ENCODE data around the gene PAPPA2.

PAPPA2 gene

GRCh38 chr1:176775378-176775777 is 312.4 kb downstream of the PAPPA2 start:
- Histone ChIP-seq H3K4me2 (ENCODE audit: low read length) (no peak overlapping the region), H2AFZ (no peak overlapping the region), H3K4me3 (ENCODE audit: low read depth, low read length) (no peak overlapping the region), H3K4me1 (no peaks in the 10 kb centered on the region), H3K79me2 (no peaks in the 10 kb centered on the region), H3K9me3 (ENCODE audit: control insufficient read depth, low read length) (no peaks in the 10 kb centered on the region), H3K27ac (no peak overlapping the region), H3K27me3 (ENCODE audit: control insufficient read depth, insufficient read depth, low read length) (no peaks in the 10 kb centered on the region), H3K36me3 (ENCODE audit: control insufficient read depth, insufficient read depth, low read length) (no peaks in the 10 kb centered on the region), H3K9ac (no peak overlapping the region)
- TF ChIP-seq, protein P1, sequence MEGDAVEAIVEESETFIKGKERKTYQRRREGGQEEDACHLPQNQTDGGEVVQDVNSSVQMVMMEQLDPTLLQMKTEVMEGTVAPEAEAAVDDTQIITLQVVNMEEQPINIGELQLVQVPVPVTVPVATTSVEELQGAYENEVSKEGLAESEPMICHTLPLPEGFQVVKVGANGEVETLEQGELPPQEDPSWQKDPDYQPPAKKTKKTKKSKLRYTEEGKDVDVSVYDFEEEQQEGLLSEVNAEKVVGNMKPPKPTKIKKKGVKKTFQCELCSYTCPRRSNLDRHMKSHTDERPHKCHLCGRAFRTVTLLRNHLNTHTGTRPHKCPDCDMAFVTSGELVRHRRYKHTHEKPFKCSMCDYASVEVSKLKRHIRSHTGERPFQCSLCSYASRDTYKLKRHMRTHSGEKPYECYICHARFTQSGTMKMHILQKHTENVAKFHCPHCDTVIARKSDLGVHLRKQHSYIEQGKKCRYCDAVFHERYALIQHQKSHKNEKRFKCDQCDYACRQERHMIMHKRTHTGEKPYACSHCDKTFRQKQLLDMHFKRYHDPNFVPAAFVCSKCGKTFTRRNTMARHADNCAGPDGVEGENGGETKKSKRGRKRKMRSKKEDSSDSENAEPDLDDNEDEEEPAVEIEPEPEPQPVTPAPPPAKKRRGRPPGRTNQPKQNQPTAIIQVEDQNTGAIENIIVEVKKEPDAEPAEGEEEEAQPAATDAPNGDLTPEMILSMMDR (IDR thresholded peaks at IDR 0.05), result no peak

DNA sequence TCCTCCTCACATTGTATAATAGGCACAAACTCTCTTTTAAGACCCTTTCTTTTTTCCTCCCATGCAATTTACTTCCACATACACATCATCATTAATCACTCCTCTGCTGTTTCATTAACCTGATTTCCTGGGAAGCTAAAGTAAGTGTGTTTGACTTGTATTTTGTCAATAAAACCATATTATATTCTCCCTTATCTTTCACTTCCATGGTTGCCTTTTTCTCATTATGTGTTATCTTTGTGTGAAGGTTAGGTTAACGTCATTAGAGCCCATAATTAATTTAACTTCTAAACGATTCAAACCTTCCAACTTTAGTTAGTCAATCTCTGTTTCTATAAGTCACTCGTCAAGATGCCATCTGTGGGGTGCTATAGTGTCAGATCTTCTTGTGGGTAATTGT is 313.0 kb downstream of the PAPPA2 start:
- Histone ChIP-seq H3K9me3 (ENCODE audit: control insufficient read depth, low read length) (no peaks in the 10 kb centered on the region), H3K4me1 (no peaks in the 10 kb centered on the region), H3K27me3 (ENCODE audit: control insufficient read depth, insufficient read depth, low read length) (no peaks in the 10 kb centered on the region), H3K79me2 (no peaks in the 10 kb centered on the region), H3K4me2 (ENCODE audit: low read length) (no peak overlapping the region), H3K36me3 (ENCODE audit: control insufficient read depth, insufficient read depth, low read length) (no peaks in the 10 kb centered on the region), H3K27ac (no peak overlapping the region), H2AFZ (no peak overlapping the region), H3K9ac (no peak overlapping the region), H3K4me3 (ENCODE audit: low read depth, low read length) (no peak overlapping the region)
- TF ChIP-seq, protein P1 (IDR thresholded peaks at IDR 0.05), result no peak

- H3K27ac ChIP-seq, result no peak overlapping the region
- H3K27me3 ChIP-seq (ENCODE audit: control insufficient read depth, insufficient read depth, low read length), result no peaks in the 10 kb centered on the region
- H3K36me3 ChIP-seq (ENCODE audit: control insufficient read depth, insufficient read depth, low read length), result no peaks in the 10 kb centered on the region
- TF ChIP-seq, protein P1 (IDR thresholded peaks at IDR 0.05), result no peak
- H3K4me2 ChIP-seq (ENCODE audit: low read length), result no peak overlapping the region
- no peak overlapping the region for H3K4me3 ChIP-seq (ENCODE audit: low read depth, low read length)
- no peak overlapping the region for H3K9ac ChIP-seq
- no peaks in the 10 kb centered on the region for H3K4me1 ChIP-seq
- no peaks in the 10 kb centered on the region for H3K79me2 ChIP-seq
- no peak overlapping the region for H2AFZ ChIP-seq
- H3K9me3 ChIP-seq (ENCODE audit: control insufficient read depth, low read length), result no peaks in the 10 kb centered on the region
These were observed 315.1 kb downstream of the PAPPA2 start for GRCh38 chr1:176778056-176778455.

GRCh38 chr1:176779992-176780328 is 317.0 kb downstream of the PAPPA2 start:
- no peak overlapping the region for H3K27ac ChIP-seq
- H3K4me2 ChIP-seq (ENCODE audit: low read length), result no peak overlapping the region
- H3K36me3 ChIP-seq (ENCODE audit: control insufficient read depth, insufficient read depth, low read length), result no peaks in the 10 kb centered on the region
- H3K9ac ChIP-seq, result no peak overlapping the region
- no peaks in the 10 kb centered on the region for H3K4me1 ChIP-seq
- H3K27me3 ChIP-seq (ENCODE audit: control insufficient read depth, insufficient read depth, low read length), result no peaks in the 10 kb centered on the region
- TF ChIP-seq, protein P1 (IDR thresholded peaks at IDR 0.05), result no peak
- H3K79me2 ChIP-seq, result no peaks in the 10 kb centered on the region
- no peaks in the 10 kb centered on the region for H3K9me3 ChIP-seq (ENCODE audit: control insufficient read depth, low read length)
- H2AFZ ChIP-seq, result no peak overlapping the region
- H3K4me3 ChIP-seq (ENCODE audit: low read depth, low read length), result no peak overlapping the region

DNA sequence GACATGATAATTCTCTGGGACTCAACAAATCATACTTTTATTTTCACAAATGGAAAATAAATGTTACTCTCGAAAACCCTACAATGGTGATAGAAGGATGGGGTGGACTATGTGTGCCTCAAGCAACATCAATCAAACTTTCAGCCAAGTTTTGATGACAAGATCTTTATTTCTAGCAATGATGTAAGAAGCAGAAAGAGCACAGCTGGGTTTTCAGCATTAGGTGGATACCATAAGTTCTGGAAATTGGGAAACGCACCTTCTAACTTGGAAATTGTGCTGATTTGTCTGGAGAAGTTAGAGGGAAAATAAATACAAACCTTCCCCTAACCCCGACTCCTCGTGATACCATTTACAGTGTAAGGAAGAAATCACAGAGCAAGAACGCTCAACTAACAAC is 320.3 kb downstream of the PAPPA2 start:
- Histone ChIP-seq H3K4me3 (ENCODE audit: low read depth, low read length) (no peak overlapping the region), H3K36me3 (ENCODE audit: control insufficient read depth, insufficient read depth, low read length) (no peaks in the 10 kb centered on the region), H3K27me3 (ENCODE audit: control insufficient read depth, insufficient read depth, low read length) (no peaks in the 10 kb centered on the region), H2AFZ (no peak overlapping the region), H3K9me3 (ENCODE audit: control insufficient read depth, low read length) (no peaks in the 10 kb centered on the region), H3K4me2 (ENCODE audit: low read length) (no peak overlapping the region), H3K27ac (no peak overlapping the region), H3K9ac (no peak overlapping the region), H3K4me1 (no peaks in the 10 kb centered on the region), H3K79me2 (no peaks in the 10 kb centered on the region)
- TF ChIP-seq, protein P1 (IDR thresholded peaks at IDR 0.05), result no peak
